Liver (tissue), 9 donors: ENCODE data around the gene OOSP4A. TPM values are rescaled to one million over a fixed set of nuclear protein-coding genes. Genes with fewer than 3 reads are reported as not detected.

Experiments
- DNase-seq: peaks from one replicate; pipeline ENCODE4 v3.0.0-alpha.2; 2017; ENCODE audit warnings: low spot score
- H3K27ac ChIP-seq, 2 donors: one replicate each; pipeline ENCODE4 v1.7.0; 2013; ENCODE audit warnings: inconsistent platforms in 2 of 2, low read length in 2 of 2, control low read depth in 1 of 2, low read depth in 1 of 2, mild to moderate bottlenecking in 1 of 2
- H3K27me3 ChIP-seq, 4 donors: one replicate each; pipeline versions ENCODE4 v1.6.1 to v1.7.0; 2013; ENCODE audit warnings: low read length in 3 of 4, inconsistent platforms in 1 of 4, mild to moderate bottlenecking in 1 of 4, moderate library complexity in 1 of 4; ENCODE audit not compliant: control insufficient read depth in 4 of 4, insufficient read depth in 4 of 4
- H3K36me3 ChIP-seq, 4 donors: one replicate each; pipeline versions ENCODE4 v1.6.1 to v1.7.0; 2013; ENCODE audit warnings: low read length in 3 of 4, mild to moderate bottlenecking in 3 of 4, low read depth in 1 of 4, moderate library complexity in 1 of 4; ENCODE audit not compliant: control insufficient read depth in 4 of 4, insufficient read depth in 3 of 4
- H3K4me1 ChIP-seq, 4 donors: one replicate each; pipeline versions ENCODE4 v1.6.1 to v1.7.0; 2013; ENCODE audit warnings: low read length in 3 of 4, mild to moderate bottlenecking in 3 of 4, moderate library complexity in 1 of 4; ENCODE audit not compliant: control insufficient read depth in 4 of 4, insufficient read depth in 4 of 4
- H3K4me3 ChIP-seq, 3 donors: one replicate each; pipeline versions ENCODE4 v1.6.1 to v1.7.0; 2013; ENCODE audit warnings: low read length in 3 of 3, control low read depth in 1 of 3, low read depth in 1 of 3, mild to moderate bottlenecking in 1 of 3
- H3K9ac ChIP-seq, 2 donors: one replicate each; pipeline ENCODE4 v1.7.0; 2013; ENCODE audit warnings: low read length in 2 of 2, mild to moderate bottlenecking in 2 of 2, moderate library complexity in 2 of 2, control low read depth in 1 of 2, low read depth in 1 of 2
- H3K9me3 ChIP-seq, 4 donors: one replicate each; pipeline versions ENCODE4 v1.6.1 to v1.7.0; 2013; ENCODE audit warnings: low read length in 3 of 4; ENCODE audit not compliant: control insufficient read depth in 4 of 4
- EGR1 ChIP-seq, 2 donors: IDR thresholded peaks; 2 replicates each; pipeline ENCODE4 v1.6.1; 2016 to 2018; ENCODE audit warnings: antibody characterized with exemption in 2 of 2, low read depth in 2 of 2
- FOXA1 ChIP-seq: IDR thresholded peaks from 2 replicates; pipeline ENCODE4 v1.6.1; 2016; ENCODE audit warnings: antibody characterized with exemption
- FOXA2 ChIP-seq: IDR thresholded peaks from 2 replicates; pipeline ENCODE4 v1.6.1; 2016; ENCODE audit warnings: antibody characterized with exemption
- GABPA ChIP-seq, 2 donors: IDR thresholded peaks in 1 of 2; conservative IDR thresholded peaks in 1 of 2; 2 replicates each; pipeline ENCODE4 v1.6.1; 2016; ENCODE audit warnings: antibody characterized with exemption in 2 of 2, mild to moderate bottlenecking in 1 of 2, moderate library complexity in 1 of 2
- HNF4A ChIP-seq, 2 donors: conservative IDR thresholded peaks; 2 replicates each; pipeline ENCODE4 v1.6.1; 2016; ENCODE audit warnings: antibody characterized with exemption in 2 of 2, mild to moderate bottlenecking in 2 of 2
- HNF4G ChIP-seq: IDR thresholded peaks from 2 replicates; pipeline ENCODE4 v1.6.1; 2016; ENCODE audit warnings: antibody characterized with exemption
- JUND ChIP-seq, 2 donors: IDR thresholded peaks; 2 replicates each; pipeline ENCODE4 v1.6.1; 2016; ENCODE audit warnings: antibody characterized with exemption in 2 of 2
- NR2F2 ChIP-seq: IDR thresholded peaks from 2 replicates; pipeline ENCODE4 v1.6.1; 2016; ENCODE audit warnings: antibody characterized with exemption
- RAD21 ChIP-seq, 2 donors: IDR thresholded peaks; 2 replicates each; pipeline ENCODE4 v1.6.1; 2016; ENCODE audit warnings: antibody characterized with exemption in 2 of 2, mild to moderate bottlenecking in 2 of 2
- RXRA ChIP-seq, 2 donors: IDR thresholded peaks; 2 replicates each; pipeline ENCODE4 v1.6.1; 2017 to 2018; ENCODE audit warnings: antibody characterized with exemption in 2 of 2, mild to moderate bottlenecking in 1 of 2
- SP1 ChIP-seq: IDR thresholded peaks from 2 replicates; pipeline ENCODE4 v1.6.1; 2018; ENCODE audit warnings: antibody characterized with exemption, mild to moderate bottlenecking
- TAF1 ChIP-seq: conservative IDR thresholded peaks from 2 replicates; pipeline ENCODE4 v1.6.1; 2016; ENCODE audit warnings: antibody characterized with exemption, mild to moderate bottlenecking
- YY1 ChIP-seq: IDR thresholded peaks from 2 replicates; pipeline ENCODE4 v1.6.1; 2016; ENCODE audit warnings: antibody characterized with exemption, mild to moderate bottlenecking
- WGBS: extraction: QIAGEN DNeasy Blood & Tissue Kit; methylation state at CpG from one replicate; pipeline ENCODE4 v1.1.7; 2013; 5-methylcytosine and 5-hydroxymethylcytosine counted together
- polyA plus RNA-seq, 2 donors: library from polyadenylated mRNA; stranded (reverse) in 1 of 2; unstranded in 1 of 2; fragments of 200-250 nt in 1 of 2; fragments of >200 nt in 1 of 2; fragmentation: Nextera tagmentation in 1 of 2; extraction: Ambion mirVana in 1 of 2; gene quantifications; one replicate each; pipeline versions ENCODE4 v1.2.1 to v1.2.3, GENCODE V29; 2013 to 2015
- total RNA-seq, 2 donors: library from RNA; depleted of rRNA; stranded (reverse); fragments of >200 nt; gene quantifications; one replicate each; pipeline ENCODE4 v1.2.3, GENCODE V29; 2014
- TF ChIP-seq, protein P1 (sequence below): IDR thresholded peaks from 2 replicates; pipeline ENCODE4 v1.6.1; 2016; ENCODE audit warnings: antibody characterized with exemption
- TF ChIP-seq, protein P2 (sequence below): IDR thresholded peaks from 2 replicates; pipeline ENCODE4 v1.6.1; 2016; ENCODE audit warnings: antibody characterized with exemption
- TF ChIP-seq, protein P3 (sequence below): fragments of 150-350 bp; IDR thresholded peaks from 2 replicates; pipeline ENCODE4 v1.5.1; 2017; ENCODE audit warnings: improper control_type of control experiment, low read depth, low read length; ENCODE audit not compliant: missing input control
- TF ChIP-seq, protein P4 (sequence below): IDR thresholded peaks from 2 replicates; pipeline ENCODE4 v1.6.1; 2016; ENCODE audit warnings: antibody characterized with exemption, mild to moderate bottlenecking
- TF ChIP-seq, protein P5 (sequence below): IDR thresholded peaks from 2 replicates; pipeline ENCODE4 v1.6.1; 2016; ENCODE audit warnings: antibody characterized with exemption
- donor health status: healthy.
- donor health status: healthy.
- donor health status: healthy.
- donor health status: healthy.
- donor health status: healthy.

Gene OOSP4A
- total and polyA plus RNA-seq, 4 donors, result not detected

DNA sequence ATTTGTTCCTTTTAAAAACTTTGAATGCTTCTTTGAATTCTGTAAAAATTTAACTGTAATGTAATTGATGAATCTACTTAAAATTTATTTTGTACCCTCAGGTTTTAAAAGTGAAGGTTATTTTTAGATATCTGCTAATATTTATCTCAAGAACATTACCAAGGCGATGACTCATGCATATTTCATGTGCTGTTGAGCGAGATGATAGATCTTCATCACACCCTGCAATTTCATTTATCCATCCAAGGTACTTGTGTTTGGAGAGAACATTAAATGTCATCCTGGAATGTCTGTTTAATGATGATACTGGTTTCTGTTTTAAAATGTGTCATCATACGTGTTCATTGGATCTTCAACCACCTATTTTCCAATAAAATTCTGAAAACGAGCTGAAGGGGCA is 6.7 kb upstream of the OOSP4A start:
- H3K4me3 ChIP-seq, result no peak overlapping the region
- no peaks in the 10 kb centered on the region for H3K9me3 ChIP-seq
- WGBS, result 70% methylated on average over 4 of the region's 4 CpGs
- no peak overlapping the region for H3K9ac ChIP-seq
- H3K36me3 ChIP-seq, result no peaks in the 10 kb centered on the region
- DNase-seq, result no peak
- peaks cover 0 to 5% (median 0%) of the 10 kb centered on the region in 4 donors for H3K27me3 ChIP-seq
- no peak overlapping the region for H3K27ac ChIP-seq
- no peak for TF ChIP-seq JUND (IDR thresholded peaks at IDR 0.05)
- TF ChIP-seq, protein P1, sequence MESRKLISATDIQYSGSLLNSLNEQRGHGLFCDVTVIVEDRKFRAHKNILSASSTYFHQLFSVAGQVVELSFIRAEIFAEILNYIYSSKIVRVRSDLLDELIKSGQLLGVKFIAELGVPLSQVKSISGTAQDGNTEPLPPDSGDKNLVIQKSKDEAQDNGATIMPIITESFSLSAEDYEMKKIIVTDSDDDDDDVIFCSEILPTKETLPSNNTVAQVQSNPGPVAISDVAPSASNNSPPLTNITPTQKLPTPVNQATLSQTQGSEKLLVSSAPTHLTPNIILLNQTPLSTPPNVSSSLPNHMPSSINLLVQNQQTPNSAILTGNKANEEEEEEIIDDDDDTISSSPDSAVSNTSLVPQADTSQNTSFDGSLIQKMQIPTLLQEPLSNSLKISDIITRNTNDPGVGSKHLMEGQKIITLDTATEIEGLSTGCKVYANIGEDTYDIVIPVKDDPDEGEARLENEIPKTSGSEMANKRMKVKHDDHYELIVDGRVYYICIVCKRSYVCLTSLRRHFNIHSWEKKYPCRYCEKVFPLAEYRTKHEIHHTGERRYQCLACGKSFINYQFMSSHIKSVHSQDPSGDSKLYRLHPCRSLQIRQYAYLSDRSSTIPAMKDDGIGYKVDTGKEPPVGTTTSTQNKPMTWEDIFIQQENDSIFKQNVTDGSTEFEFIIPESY, result no peak
- no peak for TF ChIP-seq EGR1 (IDR thresholded peaks at IDR 0.05; ENCODE audit: low read depth in 2 of 2)
- TF ChIP-seq RAD21 (IDR thresholded peaks at IDR 0.05), result no peak
- TF ChIP-seq, protein P2, sequence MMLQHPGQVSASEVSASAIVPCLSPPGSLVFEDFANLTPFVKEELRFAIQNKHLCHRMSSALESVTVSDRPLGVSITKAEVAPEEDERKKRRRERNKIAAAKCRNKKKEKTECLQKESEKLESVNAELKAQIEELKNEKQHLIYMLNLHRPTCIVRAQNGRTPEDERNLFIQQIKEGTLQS, result no peak
- TF ChIP-seq HNF4A (conservative IDR thresholded peaks at IDR 0.05), result no peak
- TF ChIP-seq RXRA (IDR thresholded peaks at IDR 0.05), result no peak
- no peak for TF ChIP-seq SP1
- TF ChIP-seq, protein P3, sequence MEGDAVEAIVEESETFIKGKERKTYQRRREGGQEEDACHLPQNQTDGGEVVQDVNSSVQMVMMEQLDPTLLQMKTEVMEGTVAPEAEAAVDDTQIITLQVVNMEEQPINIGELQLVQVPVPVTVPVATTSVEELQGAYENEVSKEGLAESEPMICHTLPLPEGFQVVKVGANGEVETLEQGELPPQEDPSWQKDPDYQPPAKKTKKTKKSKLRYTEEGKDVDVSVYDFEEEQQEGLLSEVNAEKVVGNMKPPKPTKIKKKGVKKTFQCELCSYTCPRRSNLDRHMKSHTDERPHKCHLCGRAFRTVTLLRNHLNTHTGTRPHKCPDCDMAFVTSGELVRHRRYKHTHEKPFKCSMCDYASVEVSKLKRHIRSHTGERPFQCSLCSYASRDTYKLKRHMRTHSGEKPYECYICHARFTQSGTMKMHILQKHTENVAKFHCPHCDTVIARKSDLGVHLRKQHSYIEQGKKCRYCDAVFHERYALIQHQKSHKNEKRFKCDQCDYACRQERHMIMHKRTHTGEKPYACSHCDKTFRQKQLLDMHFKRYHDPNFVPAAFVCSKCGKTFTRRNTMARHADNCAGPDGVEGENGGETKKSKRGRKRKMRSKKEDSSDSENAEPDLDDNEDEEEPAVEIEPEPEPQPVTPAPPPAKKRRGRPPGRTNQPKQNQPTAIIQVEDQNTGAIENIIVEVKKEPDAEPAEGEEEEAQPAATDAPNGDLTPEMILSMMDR, result no peak
- no peak for TF ChIP-seq HNF4G
- TF ChIP-seq NR2F2, result no peak
- TF ChIP-seq, protein P4, sequence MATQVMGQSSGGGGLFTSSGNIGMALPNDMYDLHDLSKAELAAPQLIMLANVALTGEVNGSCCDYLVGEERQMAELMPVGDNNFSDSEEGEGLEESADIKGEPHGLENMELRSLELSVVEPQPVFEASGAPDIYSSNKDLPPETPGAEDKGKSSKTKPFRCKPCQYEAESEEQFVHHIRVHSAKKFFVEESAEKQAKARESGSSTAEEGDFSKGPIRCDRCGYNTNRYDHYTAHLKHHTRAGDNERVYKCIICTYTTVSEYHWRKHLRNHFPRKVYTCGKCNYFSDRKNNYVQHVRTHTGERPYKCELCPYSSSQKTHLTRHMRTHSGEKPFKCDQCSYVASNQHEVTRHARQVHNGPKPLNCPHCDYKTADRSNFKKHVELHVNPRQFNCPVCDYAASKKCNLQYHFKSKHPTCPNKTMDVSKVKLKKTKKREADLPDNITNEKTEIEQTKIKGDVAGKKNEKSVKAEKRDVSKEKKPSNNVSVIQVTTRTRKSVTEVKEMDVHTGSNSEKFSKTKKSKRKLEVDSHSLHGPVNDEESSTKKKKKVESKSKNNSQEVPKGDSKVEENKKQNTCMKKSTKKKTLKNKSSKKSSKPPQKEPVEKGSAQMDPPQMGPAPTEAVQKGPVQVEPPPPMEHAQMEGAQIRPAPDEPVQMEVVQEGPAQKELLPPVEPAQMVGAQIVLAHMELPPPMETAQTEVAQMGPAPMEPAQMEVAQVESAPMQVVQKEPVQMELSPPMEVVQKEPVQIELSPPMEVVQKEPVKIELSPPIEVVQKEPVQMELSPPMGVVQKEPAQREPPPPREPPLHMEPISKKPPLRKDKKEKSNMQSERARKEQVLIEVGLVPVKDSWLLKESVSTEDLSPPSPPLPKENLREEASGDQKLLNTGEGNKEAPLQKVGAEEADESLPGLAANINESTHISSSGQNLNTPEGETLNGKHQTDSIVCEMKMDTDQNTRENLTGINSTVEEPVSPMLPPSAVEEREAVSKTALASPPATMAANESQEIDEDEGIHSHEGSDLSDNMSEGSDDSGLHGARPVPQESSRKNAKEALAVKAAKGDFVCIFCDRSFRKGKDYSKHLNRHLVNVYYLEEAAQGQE, result no peak
- TF ChIP-seq YY1, result no peak
- TF ChIP-seq TAF1, result no peak
- no peak for TF ChIP-seq GABPA (IDR thresholded peaks at IDR 0.05 in 1 of 2, conservative IDR thresholded peaks at IDR 0.05 in 1 of 2)
- TF ChIP-seq, protein P5, sequence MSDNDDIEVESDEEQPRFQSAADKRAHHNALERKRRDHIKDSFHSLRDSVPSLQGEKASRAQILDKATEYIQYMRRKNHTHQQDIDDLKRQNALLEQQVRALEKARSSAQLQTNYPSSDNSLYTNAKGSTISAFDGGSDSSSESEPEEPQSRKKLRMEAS, result no peak
- no peak for TF ChIP-seq FOXA2
- no peak for TF ChIP-seq FOXA1
- no peaks in the 10 kb centered on the region for H3K4me1 ChIP-seq
